GM18502 (cell line): Measurements from ENCODE around the gene MCM9.

Source experiments
- ATAC-seq: cut with Tn5 transposase; IDR thresholded peaks from one replicate; pipeline ENCODE4 v1.9.1; 2021; ENCODE audit warnings: mild to moderate bottlenecking; ENCODE audit not compliant: unreplicated experiment, poor library complexity

MCM9 gene

GRCh38 chr6:118895261-118895560 is 39.7 kb downstream of the MCM9 start:
- no peak for ATAC-seq

- ATAC-seq, result peak; percentile 29
These were observed 40.3 kb downstream of the MCM9 start for GRCh38 chr6:118894425-118895260.

DNA sequence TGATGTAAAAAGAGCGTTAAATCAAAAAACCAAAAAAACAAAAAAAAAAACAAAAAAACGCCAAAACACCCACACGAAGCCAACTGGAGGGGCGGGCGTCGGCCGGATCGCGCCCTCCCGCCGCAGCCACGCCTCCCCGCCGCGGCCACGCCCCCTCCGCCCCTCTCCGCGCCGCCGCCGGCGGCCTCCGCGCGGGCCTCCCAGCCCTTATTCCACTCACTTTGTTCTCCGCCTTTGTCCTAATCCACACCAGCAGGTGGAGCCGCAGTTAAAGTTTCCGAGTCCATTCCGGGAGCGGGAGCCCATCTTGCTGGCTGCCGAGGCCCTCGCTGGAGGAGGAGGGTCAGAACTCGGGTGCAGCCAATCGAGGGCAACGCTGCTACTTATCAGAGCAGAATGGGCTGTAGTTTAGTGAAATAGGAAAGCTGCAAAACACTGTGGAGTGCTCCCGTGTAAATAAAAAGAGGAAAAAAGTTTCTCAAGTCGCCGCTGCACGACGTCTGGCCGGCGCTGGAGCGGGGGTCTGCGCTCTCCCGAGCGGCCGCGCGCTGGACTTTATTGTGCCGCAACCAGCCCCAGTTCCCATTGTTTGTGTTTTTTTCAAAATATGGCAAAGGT is 41.0 kb downstream of the MCM9 start, which contains the start of gene ASF1A:
Gene ASF1A (plus strand): TSS at position 346 of the 618 bp plus-strand sequence. CDS start 262 bp downstream, at position 608.
- peak; percentile 70 for ATAC-seq

GRCh38 chr6:118893064-118893806 is 41.7 kb downstream of the MCM9 start:
- peak; percentile 14 for ATAC-seq

GRCh38 chr6:118892355-118892991 is 42.5 kb downstream of the MCM9 start:
- no peak for ATAC-seq

DNA sequence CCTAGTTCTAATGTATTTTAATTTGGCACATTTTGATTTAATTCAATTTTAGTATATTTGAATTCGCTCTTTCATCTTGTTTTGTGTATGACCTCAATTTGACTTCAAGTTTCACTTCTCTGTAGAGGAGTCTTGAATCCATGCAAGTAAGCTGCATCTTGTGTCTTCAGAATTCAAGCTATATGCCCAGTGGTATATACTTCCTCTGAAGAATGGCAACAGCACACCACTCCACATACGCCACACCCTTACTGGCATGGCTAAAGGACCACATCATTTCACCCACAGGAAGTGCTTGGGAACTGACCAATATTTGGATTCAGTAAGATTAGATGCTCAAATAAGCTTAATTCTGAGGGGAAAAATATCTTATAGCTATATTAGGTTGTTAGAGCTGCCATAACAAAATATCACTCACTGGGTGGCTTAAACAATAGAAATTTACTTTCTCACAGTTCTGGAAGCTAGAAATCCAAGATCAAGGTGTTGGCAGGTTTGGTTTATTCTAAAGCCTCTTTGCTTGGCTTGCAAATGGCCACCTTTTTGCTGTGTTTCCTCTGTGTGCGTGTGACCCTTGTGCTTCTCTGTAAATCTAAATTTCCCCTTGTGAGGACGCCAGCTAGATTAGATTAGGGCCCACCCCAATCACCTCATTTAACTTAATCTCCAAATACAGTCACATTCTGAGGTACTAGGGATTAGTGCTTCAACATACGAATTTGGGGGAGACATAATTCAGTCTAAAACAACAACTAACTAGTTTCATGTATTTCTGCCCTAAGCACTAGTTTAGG is 43.8 kb downstream of the MCM9 start:
- peak; percentile 17 for ATAC-seq

GRCh38 chr6:118889163-118889562 is 45.8 kb downstream of the MCM9 start:
- ATAC-seq, result no peak

GRCh38 chr6:118886641-118887040 is 48.3 kb downstream of the MCM9 start:
- ATAC-seq, result no peak

GRCh38 chr6:118882314-118882905 is 52.5 kb downstream of the MCM9 start:
- no peak for ATAC-seq

- peak; percentile 91 for ATAC-seq
These were observed 53.3 kb downstream of the MCM9 start for GRCh38 chr6:118881440-118882313.

DNA sequence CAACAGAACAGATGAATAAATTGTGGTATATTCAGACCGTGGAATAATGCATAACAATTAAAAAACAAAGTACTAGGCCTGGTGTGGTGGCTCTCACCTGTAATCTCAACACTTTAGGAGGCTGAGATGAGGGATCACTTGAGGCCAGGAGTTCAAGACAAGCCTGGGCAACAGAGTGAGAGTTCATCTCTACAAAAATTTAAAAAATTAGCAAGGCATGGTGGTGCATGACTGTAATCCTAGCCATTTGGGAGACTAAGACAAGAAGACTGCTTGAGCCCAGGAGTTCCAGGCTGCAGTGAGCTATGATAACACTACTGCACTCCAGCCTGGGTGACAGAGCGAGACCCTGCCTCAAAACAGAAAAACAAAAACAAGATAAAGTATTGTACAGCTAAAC is 57.2 kb downstream of the MCM9 start:
- ATAC-seq, result no peak

DNA sequence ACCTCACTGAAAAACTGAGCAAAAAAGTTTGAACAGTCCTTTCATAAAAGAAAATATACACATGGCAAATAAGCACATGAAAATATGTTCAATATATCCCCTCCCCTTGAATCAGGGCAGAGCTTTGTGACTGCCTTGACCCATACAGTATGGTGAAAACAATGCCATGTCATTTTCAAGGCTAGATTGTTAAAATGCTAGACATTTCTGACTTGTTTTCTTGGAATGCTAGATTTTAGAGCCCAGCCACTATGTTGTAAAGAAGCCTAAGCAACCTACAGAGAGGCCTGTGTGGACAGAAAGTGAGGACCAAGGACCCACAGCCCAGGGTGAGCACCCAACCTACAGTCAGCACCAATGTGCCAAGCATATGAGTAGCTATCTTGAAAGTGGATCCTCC is 58.1 kb downstream of the MCM9 start:
- no peak for ATAC-seq

- no peak for ATAC-seq
These were observed 58.8 kb downstream of the MCM9 start for GRCh38 chr6:118876198-118876597.

DNA sequence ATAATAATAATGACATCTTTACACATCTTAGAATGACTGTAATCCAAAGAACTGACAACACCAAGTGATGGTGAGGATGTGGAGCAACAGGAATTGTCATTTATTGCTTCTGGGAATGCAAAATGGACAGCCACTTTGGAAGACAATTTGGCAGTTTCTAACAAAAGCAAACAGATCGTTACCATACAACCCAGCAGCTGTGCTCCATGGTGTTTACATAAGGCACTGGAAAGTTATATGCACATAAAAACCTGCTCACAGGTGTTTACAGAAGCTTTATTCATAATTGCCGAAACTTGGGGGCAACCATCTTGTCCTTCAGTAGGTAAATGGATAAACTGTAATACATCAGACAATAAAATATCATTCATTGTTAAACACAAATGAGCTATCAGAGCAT is 59.3 kb downstream of the MCM9 start:
- ATAC-seq, result no peak

GRCh38 chr6:118873239-118873638 is 61.7 kb downstream of the MCM9 start:
- no peak for ATAC-seq

DNA sequence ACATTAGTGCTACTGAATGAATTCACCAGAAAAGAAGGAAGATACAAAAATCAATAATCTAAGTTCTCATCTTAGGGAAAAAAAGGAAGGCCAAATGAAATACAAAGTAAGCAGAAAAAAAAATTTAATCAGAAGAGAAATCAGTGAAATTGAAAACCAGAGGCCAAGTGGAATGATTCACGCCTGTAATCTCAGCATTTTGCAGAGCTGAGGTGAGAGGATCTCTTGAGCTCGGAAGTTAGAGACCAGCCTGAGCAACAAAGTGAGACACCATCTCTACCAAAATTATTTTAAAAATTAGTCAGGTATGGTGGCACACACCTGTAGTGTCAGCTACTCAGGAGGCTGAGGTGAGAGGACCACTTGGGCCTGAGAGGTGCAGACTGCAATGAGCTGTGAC is 62.2 kb downstream of the MCM9 start:
- no peak for ATAC-seq

GRCh38 chr6:118872318-118872717 is 62.6 kb downstream of the MCM9 start:
- no peak for ATAC-seq

DNA sequence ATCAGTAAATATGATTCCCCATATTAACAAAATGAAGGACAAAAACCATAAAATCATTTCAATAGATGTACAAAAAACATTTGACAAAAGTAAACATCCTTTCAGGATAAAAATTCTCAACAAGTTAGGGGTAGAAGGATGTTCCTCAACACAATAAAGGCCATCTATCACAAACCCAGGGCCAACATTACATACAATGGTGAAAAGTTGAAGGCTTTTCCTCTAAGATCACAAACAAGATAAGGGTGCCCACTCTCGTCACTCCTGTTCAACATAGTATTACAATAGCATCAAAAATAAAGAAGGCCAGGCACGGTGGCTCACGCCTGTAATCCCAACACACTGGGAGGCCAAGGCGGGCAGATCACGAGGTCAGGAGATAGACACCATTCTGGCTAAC is 63.6 kb downstream of the MCM9 start:
- no peak for ATAC-seq
